A549 treated with CpdA at 1 μM for 4 hours (cell line): ENCODE results near the gene LSM14B. TPM values are rescaled to one million over a fixed set of nuclear protein-coding genes. Genes with fewer than 3 reads are reported as not detected.

Source experiments
- total RNA-seq: library from RNA; stranded (reverse); fragments of 200-300 nt; extraction: Qiagen RNA extraction; gene quantifications from 5 replicates; pipeline ENCODE4 v1.2.3, GENCODE V29; 2022; ENCODE audit warnings: low read depth

Gene LSM14B
- 24.2 to 27.2 TPM (median 25.2 TPM) in 5 replicates for total RNA-seq

DNA sequence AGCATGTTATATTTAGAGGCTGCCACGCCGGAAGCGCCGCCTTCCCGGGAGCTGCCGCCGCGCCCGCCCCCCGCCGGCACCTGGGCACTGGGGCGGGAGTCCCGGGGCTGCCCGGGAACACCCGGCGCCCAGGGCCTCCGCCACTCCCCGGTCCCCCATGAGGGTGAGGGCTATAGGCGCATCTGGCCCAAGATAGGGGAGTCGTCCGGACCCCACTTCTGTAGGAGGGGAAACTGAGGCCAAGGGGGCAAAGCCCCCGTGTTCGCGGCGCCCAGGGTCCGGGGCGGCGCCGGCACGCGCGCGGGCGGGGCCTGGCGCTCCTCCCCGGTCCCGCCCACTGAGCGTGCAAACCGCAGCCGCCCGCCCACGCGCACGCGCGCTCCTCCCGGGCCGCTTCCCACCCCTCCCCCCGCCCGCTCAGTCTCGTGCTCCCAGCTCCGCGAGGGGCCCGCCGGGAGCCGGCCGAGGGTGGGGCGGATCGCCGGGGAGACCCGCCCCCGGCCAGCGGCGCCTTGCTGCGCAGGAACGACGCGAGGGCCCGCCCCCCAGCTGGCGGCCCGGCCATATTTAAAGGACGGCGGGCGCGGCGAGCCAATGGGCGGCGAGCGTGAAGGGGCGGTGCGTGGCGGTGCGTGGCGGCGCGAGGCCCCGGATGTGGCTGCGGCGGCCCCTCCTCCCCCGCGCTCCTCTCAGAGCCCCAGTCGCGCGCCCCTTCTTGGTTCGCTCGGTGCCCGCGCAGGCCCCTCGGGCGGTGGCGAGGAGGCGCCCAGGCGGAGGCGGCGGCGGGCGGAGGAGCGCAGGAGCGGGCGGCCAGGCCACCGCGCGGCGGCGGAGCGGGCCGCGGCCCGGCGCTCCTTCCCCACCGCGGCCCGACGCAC lies at the start of gene LSM14B:
Gene LSM14B (plus strand): TSS at position 700 of the 878 bp plus-strand sequence. CDS start 192 bp downstream, outside the sequence.

DNA sequence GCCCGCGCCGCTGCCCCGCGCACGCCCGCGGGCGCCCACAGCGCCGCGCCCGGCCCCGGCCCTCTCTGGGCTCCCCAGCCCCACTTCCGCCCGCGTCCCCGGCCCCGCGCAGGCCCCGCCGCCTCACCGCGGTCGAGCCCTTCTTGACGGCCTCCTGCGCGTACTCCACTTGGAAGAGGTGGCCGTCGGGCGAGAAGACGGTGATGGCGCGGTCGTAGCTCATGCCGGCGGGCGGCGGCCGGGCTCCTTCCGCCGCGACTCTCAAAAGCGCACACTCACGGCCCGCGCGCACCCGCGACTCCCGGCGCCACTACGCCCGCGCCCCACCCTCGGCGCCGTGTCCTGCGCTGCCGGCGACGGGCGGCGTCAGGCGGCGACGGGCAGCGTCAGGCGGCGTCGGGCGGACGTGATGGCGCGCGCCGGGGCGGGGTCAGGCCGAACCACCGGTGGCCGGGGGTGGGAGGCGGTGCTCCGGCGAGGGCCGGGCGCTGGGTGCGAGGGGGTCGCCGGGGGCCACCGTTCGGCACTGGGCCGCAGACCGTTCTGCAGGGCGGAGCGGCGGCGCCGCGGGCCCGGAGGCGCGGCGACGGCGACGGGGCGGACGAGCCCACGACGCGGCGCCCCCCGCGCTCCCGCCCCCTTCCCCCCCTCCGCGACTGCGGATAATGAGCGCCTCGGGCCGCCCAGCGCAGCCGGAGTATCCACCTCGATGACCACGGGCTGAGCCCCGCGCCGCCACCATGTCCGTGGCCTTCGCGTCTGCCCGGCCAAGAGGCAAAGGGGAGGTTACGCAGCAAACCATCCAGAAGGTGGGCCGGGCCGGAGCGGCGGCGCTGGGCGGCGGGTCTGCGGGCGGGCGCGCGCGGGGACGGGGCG lies 21.0 kb downstream of the LSM14B start, which contains the start of the genes PSMA7 and SS18L1:
Gene PSMA7 (minus strand): TSS at position 314 of the 876 bp plus-strand sequence. CDS start 91 bp downstream, at position 223.
Gene SS18L1 (plus strand): TSS at position 689 of the 876 bp plus-strand sequence. CDS start 52 bp downstream, at position 741.

DNA sequence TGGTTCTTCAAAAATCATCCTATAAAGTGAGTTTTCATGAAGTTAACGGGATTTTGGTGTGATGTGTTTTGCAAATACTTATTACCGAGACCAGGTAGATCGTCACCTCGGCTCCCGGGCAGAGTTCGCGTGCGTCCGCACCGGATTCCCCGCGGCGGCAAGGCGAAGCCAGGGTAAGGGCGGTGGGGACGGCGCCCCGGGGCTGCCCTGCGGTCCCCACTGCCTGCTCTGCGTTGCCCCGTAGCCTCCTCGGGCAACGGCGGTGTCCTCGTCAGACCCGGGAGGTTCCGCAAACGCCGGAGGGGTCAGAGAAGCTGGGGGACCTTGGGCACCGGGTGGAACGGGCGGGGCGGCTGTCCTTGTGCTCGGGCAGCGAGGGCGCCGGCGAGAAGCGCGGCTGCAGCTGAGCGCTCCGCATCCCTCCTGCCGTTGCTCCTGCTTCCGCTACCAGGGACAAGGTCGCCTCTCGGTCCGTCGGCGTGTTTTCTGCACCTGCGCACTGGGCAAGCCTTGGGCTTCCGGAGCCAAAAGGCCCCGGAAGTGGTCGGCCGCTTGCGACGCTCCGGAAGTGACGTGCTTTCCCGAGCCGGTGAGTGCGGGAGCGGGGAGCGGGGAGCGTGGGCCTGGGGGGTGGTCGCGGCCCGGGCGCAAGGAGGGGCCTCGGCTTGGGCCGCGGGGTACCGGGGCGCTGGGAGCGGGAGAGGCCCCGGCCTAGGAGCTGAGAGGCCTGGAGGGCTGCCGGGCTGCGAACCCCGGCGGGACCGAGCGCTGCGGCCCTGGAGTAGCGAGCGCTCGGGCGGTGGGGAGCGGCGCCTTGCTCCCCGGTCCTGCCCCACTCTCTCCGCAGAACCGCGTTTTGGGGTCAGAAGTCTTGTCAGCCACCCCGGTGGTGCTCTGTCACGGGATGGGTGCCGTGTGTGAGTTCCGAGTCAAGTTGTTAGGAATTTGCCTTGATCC lies 60.5 kb downstream of the LSM14B start, which contains the start of gene MTG2:
Gene MTG2 (plus strand): TSS at position 560 of the 957 bp plus-strand sequence. CDS start 10,393 bp downstream, outside the sequence.

Other genes starting within 250 kb of the LSM14B start
- gene TAF4, start 56.6 kb upstream of the LSM14B start, total RNA-seq, result 15.3 to 23.6 TPM (median 17.7 TPM) in 5 replicates
- 472 to 604 TPM (median 579 TPM) in 5 replicates for gene PSMA7, start 20.9 kb downstream of the LSM14B start, total RNA-seq
- 8.4 to 11.0 TPM (median 9.3 TPM) in 5 replicates for gene SS18L1, start 21.3 kb downstream of the LSM14B start, total RNA-seq
- 29.0 to 39.8 TPM (median 36.0 TPM) in 5 replicates for gene MTG2, start 60.6 kb downstream of the LSM14B start, total RNA-seq
- gene HRH3, start 97.8 kb downstream of the LSM14B start, total RNA-seq, result not detected in 5 replicates
- 17.8 to 22.5 TPM (median 19.1 TPM) in 5 replicates for gene OSBPL2, start 116.0 kb downstream of the LSM14B start, total RNA-seq
- 152 to 198 TPM (median 187 TPM) in 5 replicates for gene ADRM1, start 180.5 kb downstream of the LSM14B start, total RNA-seq
- gene LAMA5, start 244.8 kb downstream of the LSM14B start, total RNA-seq, result 251 to 434 TPM (median 357 TPM) in 5 replicates